ENCODE measurements around the gene LMF1. TPM values are rescaled to one million over a fixed set of nuclear protein-coding genes. Genes with fewer than 3 reads are reported as not detected.

Gene LMF1
- polyA plus RNA-seq, 3 donors = 5.9 to 14.7 (median 10.6) TPM

DNA sequence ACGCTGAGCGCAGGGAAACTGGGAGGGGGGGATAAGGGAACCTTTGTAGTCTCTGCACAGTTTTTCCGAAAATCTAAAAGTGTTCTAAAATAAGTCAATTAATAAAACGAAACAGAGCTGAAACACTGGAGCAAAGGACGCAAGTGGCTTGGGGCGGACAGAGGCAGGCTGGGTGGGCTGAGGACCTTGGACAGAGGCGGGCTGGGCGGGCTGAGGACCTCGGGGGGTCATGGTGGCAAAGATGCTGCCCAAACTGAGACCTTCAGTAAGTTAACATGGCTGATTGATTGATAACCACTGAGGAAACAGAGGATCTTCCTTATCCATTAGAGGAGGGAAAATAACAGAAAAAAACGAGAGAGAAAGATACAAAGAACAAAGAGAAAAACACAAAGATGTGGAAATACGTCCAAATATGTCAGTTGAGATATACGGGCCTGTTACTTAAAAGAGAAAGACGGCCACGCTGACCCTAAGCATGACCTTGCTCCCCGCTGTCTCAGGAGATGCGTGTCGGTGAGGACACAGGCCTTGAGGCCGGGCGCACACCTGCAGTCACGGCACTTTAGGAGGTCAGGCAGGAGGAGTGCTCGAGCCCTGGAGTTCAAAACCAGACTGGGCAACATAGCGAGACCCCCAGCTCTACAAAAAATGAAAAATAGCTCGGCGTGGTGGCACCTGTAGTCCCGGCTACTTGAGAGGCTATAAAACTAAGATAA is 94.1 kb downstream of the LMF1 start:
- Mint-ChIP-seq H3K4me3 (no peak overlapping the region), H3K36me3 (peaks cover 0 to 5% of the 10 kb centered on the region in 2 donors), H3K9me3 (peaks cover 0 to 3% (median 0%) of the 10 kb centered on the region in 7 donors), H3K4me1 (peaks cover 17% of the 10 kb centered on the region), H3K27me3 (ENCODE audit: low read depth in 3 of 3) (peaks cover 1 to 3% (median 2%) of the 10 kb centered on the region in 3 donors), H3K27ac (peak overlapping the region in 4 of 7 donors; percentile 0 to 80 (median 34))
- Histone ChIP-seq H3K27ac (ENCODE audit: low read depth in 1 of 2, low read length in 2 of 2) (peak overlapping the region in 1 of 2 donors; percentile 72), H3K4me3 (replicated peaks in 1 of 3; ENCODE audit: low read depth in 2 of 3, low read length in 3 of 3) (no peak overlapping the region), H3K4me1 (ENCODE audit: control insufficient read depth in 1 of 2, insufficient read depth in 2 of 2, low read length in 2 of 2) (peaks cover 16 to 19% of the 10 kb centered on the region in 2 donors), H3K9me3 (replicated peaks in 1 of 2; ENCODE audit: control insufficient read depth in 1 of 2, insufficient read depth in 1 of 2, low read length in 2 of 2) (no peaks in the 10 kb centered on the region), H3K27me3 (ENCODE audit: control insufficient read depth in 2 of 2, insufficient read depth in 2 of 2, low read length in 2 of 2) (no peaks in the 10 kb centered on the region), H4K20me1 (ENCODE audit: insufficient read depth, low read length) (no peaks in the 10 kb centered on the region), H2AFZ (ENCODE audit: insufficient read depth, low read depth, low read length, poor library complexity, severe bottlenecking) (no peak overlapping the region), H3K36me3 (replicated peaks in 1 of 2; ENCODE audit: control insufficient read depth in 1 of 2, insufficient read depth in 2 of 2, low read length in 2 of 2) (no peaks in the 10 kb centered on the region), H3K79me2 (ENCODE audit: insufficient read depth, low read length) (no peaks in the 10 kb centered on the region), H3K4me2 (replicated peaks; ENCODE audit: extremely low read depth, low read length, poor library complexity, severe bottlenecking) (no peak overlapping the region), H3K9ac (ENCODE audit: insufficient read depth, low read length, poor library complexity, severe bottlenecking) (no peak overlapping the region)
- TF ChIP-seq, protein P1, sequence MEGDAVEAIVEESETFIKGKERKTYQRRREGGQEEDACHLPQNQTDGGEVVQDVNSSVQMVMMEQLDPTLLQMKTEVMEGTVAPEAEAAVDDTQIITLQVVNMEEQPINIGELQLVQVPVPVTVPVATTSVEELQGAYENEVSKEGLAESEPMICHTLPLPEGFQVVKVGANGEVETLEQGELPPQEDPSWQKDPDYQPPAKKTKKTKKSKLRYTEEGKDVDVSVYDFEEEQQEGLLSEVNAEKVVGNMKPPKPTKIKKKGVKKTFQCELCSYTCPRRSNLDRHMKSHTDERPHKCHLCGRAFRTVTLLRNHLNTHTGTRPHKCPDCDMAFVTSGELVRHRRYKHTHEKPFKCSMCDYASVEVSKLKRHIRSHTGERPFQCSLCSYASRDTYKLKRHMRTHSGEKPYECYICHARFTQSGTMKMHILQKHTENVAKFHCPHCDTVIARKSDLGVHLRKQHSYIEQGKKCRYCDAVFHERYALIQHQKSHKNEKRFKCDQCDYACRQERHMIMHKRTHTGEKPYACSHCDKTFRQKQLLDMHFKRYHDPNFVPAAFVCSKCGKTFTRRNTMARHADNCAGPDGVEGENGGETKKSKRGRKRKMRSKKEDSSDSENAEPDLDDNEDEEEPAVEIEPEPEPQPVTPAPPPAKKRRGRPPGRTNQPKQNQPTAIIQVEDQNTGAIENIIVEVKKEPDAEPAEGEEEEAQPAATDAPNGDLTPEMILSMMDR (IDR thresholded peaks at IDR 0.05) = no peak
- WGBS (ENCODE audit: insufficient coverage) = 97% methylated on average over 21 of the region's 25 CpGs
- intact Hi-C loops (cut with micrococcal nuclease) = no loop called here
- DNase-seq = no peak

DNA sequence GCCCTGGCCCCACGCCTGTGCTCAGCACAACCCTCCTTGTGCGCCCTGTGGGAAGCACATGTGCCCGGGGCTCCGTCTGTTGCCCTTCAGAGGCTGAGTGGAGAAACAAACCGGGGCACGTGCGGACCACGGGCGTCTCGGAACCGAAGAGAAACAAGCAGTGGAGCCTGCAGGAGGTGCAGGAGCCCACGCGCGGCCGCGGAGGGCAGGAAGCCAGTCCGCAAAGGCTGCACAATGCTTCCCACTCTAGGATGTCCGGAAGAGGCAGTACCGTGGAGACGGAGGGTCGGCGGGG is 94.8 kb downstream of the LMF1 start:
- H3K9ac ChIP-seq (ENCODE audit: insufficient read depth, low read length, poor library complexity, severe bottlenecking) = no peak overlapping the region
- no peaks in the 10 kb centered on the region for H3K79me2 ChIP-seq (ENCODE audit: insufficient read depth, low read length)
- H3K4me1 Mint-ChIP-seq = peaks cover 17% of the 10 kb centered on the region
- H3K9me3 ChIP-seq (replicated peaks in 1 of 2; ENCODE audit: control insufficient read depth in 1 of 2, insufficient read depth in 1 of 2, low read length in 2 of 2) = no peaks in the 10 kb centered on the region
- no peaks in the 10 kb centered on the region for H4K20me1 ChIP-seq (ENCODE audit: insufficient read depth, low read length)
- DNase-seq = no peak
- TF ChIP-seq, protein P1 (IDR thresholded peaks at IDR 0.05) = no peak
- H3K4me3 ChIP-seq (replicated peaks in 1 of 3; ENCODE audit: low read depth in 2 of 3, low read length in 3 of 3) = no peak overlapping the region
- H3K27me3 Mint-ChIP-seq (ENCODE audit: low read depth in 3 of 3) = peaks cover 0 to 3% (median 2%) of the 10 kb centered on the region in 3 donors
- H3K4me2 ChIP-seq (replicated peaks; ENCODE audit: extremely low read depth, low read length, poor library complexity, severe bottlenecking) = no peak overlapping the region
- no peaks in the 10 kb centered on the region for H3K27me3 ChIP-seq (ENCODE audit: control insufficient read depth in 2 of 2, insufficient read depth in 2 of 2, low read length in 2 of 2)
- WGBS (ENCODE audit: insufficient coverage) = 97% methylated on average over 22 of the region's 22 CpGs
- H2AFZ ChIP-seq (ENCODE audit: insufficient read depth, low read depth, low read length, poor library complexity, severe bottlenecking) = no peak overlapping the region
- no peak overlapping the region for H3K4me3 Mint-ChIP-seq
- peaks cover 16 to 19% of the 10 kb centered on the region in 2 donors for H3K4me1 ChIP-seq (ENCODE audit: control insufficient read depth in 1 of 2, insufficient read depth in 2 of 2, low read length in 2 of 2)
- H3K27ac Mint-ChIP-seq = peak overlapping the region in 1 of 7 donors; percentile 74
- H3K36me3 ChIP-seq (replicated peaks in 1 of 2; ENCODE audit: control insufficient read depth in 1 of 2, insufficient read depth in 2 of 2, low read length in 2 of 2) = no peaks in the 10 kb centered on the region
- H3K9me3 Mint-ChIP-seq = peaks cover 0 to 3% (median 0%) of the 10 kb centered on the region in 7 donors
- intact Hi-C loops (cut with micrococcal nuclease) = no loop called here
- H3K27ac ChIP-seq (ENCODE audit: low read depth in 1 of 2, low read length in 2 of 2) = no peak overlapping the region
- H3K36me3 Mint-ChIP-seq = peaks cover 0 to 5% of the 10 kb centered on the region in 2 donors

All from CD14-positive monocyte (primary cell).